HG02884 (cell line): ENCODE results near the gene ABTB2.
"Not testable (repeated sequence)": the region's sequence is repeated elsewhere in the genome, so short reads cannot be mapped to it uniquely, and the experiment has no call there.

Experiments
- ATAC-seq: cut with Tn5 transposase; IDR thresholded peaks from one replicate; pipeline ENCODE4 v1.9.1; 2021; ENCODE audit warnings: mild to moderate bottlenecking, moderate library complexity; ENCODE audit not compliant: unreplicated experiment

ABTB2 gene

DNA sequence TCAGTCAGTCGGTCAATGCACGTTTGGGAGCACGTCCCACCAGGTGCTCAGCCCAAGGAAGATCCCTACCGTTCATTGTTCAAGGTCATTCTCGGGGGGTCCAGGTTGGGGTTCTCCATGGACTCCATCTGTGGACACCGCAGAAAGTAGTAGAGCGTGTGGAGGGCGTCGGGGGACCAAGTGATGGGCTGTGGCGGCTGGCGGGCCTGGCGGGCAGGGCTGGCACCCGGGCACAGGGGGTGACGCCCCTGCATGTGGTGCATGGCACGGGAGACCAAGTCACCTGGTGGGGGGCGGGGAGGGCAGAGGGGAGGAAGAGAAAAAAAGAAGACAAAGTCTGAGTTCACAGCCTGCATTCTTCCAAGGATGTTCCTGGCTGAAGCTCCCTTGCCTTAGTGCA is 160.6 kb downstream of the ABTB2 start:
- ATAC-seq, result no peak

GRCh38 chr11:34194576-34195335 is 163.1 kb downstream of the ABTB2 start:
- no peak for ATAC-seq

- ATAC-seq, result no peak
Measured at GRCh38 chr11:34192481-34193401, 165.1 kb downstream of the ABTB2 start.

DNA sequence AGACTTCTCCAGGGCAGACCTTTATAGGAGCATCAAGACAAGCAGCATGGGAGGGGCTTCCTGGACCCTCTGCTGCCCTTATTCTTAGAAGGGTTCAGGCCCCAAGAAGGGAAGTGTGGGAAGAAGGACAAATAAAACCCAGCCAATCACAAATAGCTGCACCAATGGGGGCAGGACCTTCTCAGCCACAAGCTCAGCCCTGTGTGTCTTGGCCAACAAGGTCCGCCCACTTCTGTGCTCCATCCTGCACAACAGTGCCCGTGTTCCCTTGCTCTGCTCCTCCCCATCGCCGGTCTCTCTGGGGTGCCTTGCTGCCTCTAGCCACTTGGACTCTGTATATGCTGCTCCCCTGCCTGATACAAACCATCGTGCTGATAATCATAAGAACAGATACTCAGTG is 166.2 kb downstream of the ABTB2 start:
- no peak for ATAC-seq

GRCh38 chr11:34190192-34191139 is 167.3 kb downstream of the ABTB2 start:
- no peak for ATAC-seq

- no peak for ATAC-seq
Measured at GRCh38 chr11:34189191-34189590, 168.6 kb downstream of the ABTB2 start.

DNA sequence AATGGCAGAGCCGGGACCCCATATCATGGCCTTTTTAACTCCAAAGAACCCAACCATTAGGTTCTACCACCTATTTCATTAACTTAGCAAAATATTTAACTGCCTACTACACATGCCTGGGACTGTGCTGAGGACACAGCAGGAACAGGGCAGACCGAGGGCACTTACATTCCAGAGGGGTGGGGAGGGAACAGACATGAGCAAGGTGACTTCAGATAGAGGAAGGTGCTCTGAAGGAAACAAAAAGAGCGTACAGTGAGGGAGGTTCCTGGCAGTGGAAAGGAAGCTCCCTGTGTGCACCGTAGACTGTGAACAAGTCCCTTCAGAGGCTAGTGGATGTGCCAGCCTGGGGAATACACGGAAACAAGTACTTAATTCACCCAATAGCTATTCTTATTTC is 169.6 kb downstream of the ABTB2 start:
- ATAC-seq, result no peak

GRCh38 chr11:34185926-34186841 is 171.6 kb downstream of the ABTB2 start:
- no peak for ATAC-seq

DNA sequence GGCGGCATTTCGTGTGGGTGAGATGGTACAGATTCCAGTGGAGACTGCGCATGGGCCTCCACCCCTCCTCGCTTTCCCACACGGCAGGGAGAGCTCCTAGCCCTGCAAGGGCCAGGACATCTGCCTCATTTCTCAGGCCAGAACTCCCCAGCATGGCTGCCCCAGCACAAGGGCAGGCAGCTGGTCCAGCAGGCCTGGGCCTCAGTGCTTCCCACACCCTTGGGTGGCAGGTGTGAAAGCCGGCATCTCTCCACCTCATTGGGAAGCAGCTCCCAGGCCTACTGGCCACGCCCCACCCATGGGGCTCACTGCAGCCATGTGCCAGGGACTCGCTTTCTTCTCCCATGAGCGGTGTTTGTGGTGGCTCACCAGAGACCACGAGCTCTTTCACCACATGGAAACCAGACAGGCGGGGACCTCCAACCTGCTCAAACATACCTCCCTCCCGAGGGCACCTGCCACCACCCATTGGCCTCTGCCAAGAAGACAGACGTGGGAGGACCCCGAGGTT is 173.2 kb downstream of the ABTB2 start:
- ATAC-seq, result no peak

GRCh38 chr11:34183848-34184391 is 173.9 kb downstream of the ABTB2 start:
- no peak for ATAC-seq

GRCh38 chr11:34182921-34183685 is 174.7 kb downstream of the ABTB2 start:
- ATAC-seq, result no peak

- no peak for ATAC-seq
Measured at GRCh38 chr11:34182425-34182824, 175.4 kb downstream of the ABTB2 start.

GRCh38 chr11:34181856-34182405 is 175.9 kb downstream of the ABTB2 start:
- no peak for ATAC-seq

- ATAC-seq, result no peak
Measured at GRCh38 chr11:34181251-34181650, 176.6 kb downstream of the ABTB2 start.

DNA sequence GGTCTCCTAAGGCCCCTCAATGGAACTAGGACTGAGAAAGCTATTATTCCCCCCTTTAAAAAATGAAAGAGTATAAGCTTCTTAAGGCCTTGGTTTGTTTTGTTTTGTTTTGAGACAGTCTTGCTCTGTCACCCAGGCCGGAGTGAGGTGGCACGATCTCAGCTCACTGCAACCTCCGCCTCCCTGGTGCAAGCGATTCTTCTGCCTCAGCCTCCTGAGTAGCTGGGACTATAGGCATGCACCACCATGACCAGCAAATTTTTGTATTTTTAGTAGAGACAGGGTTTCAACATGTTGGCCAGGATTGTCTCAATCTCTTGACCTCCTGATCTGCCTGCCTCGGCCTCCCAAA is 177.0 kb downstream of the ABTB2 start:
- ATAC-seq, result not testable (repeated sequence)

DNA sequence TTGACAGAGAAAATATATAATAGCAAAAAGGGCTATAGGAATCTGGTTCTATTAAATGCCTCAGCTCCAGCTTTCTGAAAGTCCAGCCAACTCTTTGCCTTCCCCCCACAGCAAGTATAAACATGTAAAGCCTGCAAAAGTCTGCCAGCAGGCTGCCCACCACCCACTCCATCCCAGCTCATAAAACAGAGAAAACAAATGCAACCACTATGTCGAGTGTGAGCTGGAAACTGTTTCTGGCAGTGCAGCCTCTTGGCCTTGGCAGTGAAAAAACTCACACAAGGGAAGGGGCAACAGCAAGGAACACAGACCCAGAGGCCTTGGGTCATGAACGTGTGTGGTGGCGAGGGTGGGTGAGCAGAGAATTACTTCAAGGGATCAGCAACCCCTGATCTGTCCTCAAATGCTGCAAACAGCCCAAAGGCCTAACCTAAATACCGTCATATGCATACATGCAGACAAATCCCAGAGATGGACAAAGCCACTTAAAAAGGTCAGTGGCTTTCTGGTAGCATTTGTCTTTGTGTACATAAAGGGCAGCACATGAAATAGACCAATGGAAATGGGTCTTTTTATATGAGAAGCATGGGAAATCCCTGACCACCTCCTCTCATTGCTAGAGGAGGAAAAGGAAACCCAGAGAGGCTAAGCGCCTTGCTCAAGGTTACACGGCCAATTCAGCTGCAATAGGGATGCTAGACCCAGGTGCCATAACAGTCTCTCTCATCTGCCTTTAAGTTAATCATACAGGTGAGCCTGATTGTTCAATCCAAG is 177.6 kb downstream of the ABTB2 start:
- ATAC-seq, result no peak

- ATAC-seq, result no peak
Measured at GRCh38 chr11:34179026-34179675, 178.7 kb downstream of the ABTB2 start.
